Erythroblast (primary cell): ENCODE measurements around the gene SIGLEC9.
"Not testable (repeated sequence)": the region's sequence is repeated elsewhere in the genome, so short reads cannot be mapped to it uniquely, and the experiment has no call there.

Experiments used
- DNase-seq, 2 experiments: peaks; one replicate each; lab custom pipeline; 2025; lab: John Stamatoyannopoulos, UW
- GATA1 ChIP-seq: IDR thresholded peaks from 2 replicates; pipeline ENCODE4 v1.6.1; 2011; ENCODE audit warnings: low read depth, mild to moderate bottlenecking, control low read depth, low read length, moderate library complexity
- POLR2A ChIP-seq: IDR thresholded peaks from 2 replicates; pipeline ENCODE4 v1.6.1; 2011; ENCODE audit warnings: mild to moderate bottlenecking, low read length

SIGLEC9 gene

GRCh38 chr19:51139299-51140014, 14.8 kb downstream of the SIGLEC9 start:
- TF ChIP-seq POLR2A, result no peak
- TF ChIP-seq GATA1, result no peak
- no peak for DNase-seq

GRCh38 chr19:51140441-51140840, 15.7 kb downstream of the SIGLEC9 start:
- DNase-seq, result no peak
- no peak for TF ChIP-seq POLR2A
- no peak for TF ChIP-seq GATA1

GRCh38 chr19:51141181-51141580, 16.5 kb downstream of the SIGLEC9 start:
- DNase-seq, result no peak
- no peak for TF ChIP-seq GATA1

GRCh38 chr19:51142119-51142518, 17.4 kb downstream of the SIGLEC9 start, which contains the start of gene SIGLEC7:
SIGLEC7 (plus strand) TSS chr19:51142301; CDS start chr19:51142370, 69 bp downstream.
- DNase-seq, result no peak
- TF ChIP-seq POLR2A (no peak), GATA1 (no peak)

GRCh38 chr19:51142809-51143475, 18.2 kb downstream of the SIGLEC9 start:
- not testable (repeated sequence) for DNase-seq

GRCh38 chr19:51143486-51143885, 18.8 kb downstream of the SIGLEC9 start:
- no peak for TF ChIP-seq GATA1
- no peak for TF ChIP-seq POLR2A
- no peak for DNase-seq

- DNase-seq, result no peak
- TF ChIP-seq GATA1, result no peak
- no peak for TF ChIP-seq POLR2A
Observed at GRCh38 chr19:51144482-51145045, 19.9 kb downstream of the SIGLEC9 start.

- TF ChIP-seq POLR2A (no peak), GATA1 (no peak)
- DNase-seq, result no peak
Observed at GRCh38 chr19:51145916-51146493, 21.3 kb downstream of the SIGLEC9 start.

- no peak for DNase-seq
Observed at GRCh38 chr19:51146751-51147150, 22.0 kb downstream of the SIGLEC9 start.

GRCh38 chr19:51147663-51148062, 23.0 kb downstream of the SIGLEC9 start:
- peak; percentile 21 to 55 for DNase-seq
- no peak for TF ChIP-seq GATA1
- no peak for TF ChIP-seq POLR2A

More at GRCh38 chr19:51146751-51147150, 22.0 kb downstream of the SIGLEC9 start:
- TF ChIP-seq GATA1 (no peak), POLR2A (no peak)

- no peak for DNase-seq
- TF ChIP-seq POLR2A (no peak), GATA1 (no peak)
Observed at GRCh38 chr19:51148580-51148979, 23.9 kb downstream of the SIGLEC9 start.

- no peak for DNase-seq
- TF ChIP-seq POLR2A (no peak), GATA1 (no peak)
Observed at GRCh38 chr19:51150627-51151026, 25.9 kb downstream of the SIGLEC9 start.

GRCh38 chr19:51156710-51157109, 32.0 kb downstream of the SIGLEC9 start:
- no peak for DNase-seq
- TF ChIP-seq GATA1 (no peak), POLR2A (no peak)

GRCh38 chr19:51157265-51157664, 32.6 kb downstream of the SIGLEC9 start:
- no peak for TF ChIP-seq POLR2A
- no peak for TF ChIP-seq GATA1
- no peak for DNase-seq
